ENCODE measurements around the gene TPD52L1.
A peak's percentile ranks its signal among the peaks of the same experiment; 100 is the strongest.

TPD52L1 gene

DNA sequence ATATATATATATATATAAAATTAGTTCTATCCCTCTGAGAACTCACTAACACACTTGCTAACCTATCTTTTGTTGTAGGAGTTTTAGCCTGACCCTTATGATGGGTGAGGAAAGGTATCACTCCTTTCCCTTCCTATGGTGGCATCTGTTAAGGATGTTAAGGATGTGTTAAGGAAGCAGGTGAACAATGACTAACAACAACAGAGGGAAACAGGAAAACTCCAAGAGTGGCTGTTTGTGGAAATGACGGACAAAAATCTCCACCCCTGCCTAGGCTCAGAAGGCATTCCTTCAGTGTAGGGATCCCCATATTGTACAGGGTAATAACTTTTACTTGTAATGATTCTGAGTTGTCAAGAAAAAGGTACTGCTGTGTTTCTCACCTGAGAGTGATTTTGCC lies 8.8 kb upstream of the TPD52L1 start:
- TF ChIP-seq, protein P1, sequence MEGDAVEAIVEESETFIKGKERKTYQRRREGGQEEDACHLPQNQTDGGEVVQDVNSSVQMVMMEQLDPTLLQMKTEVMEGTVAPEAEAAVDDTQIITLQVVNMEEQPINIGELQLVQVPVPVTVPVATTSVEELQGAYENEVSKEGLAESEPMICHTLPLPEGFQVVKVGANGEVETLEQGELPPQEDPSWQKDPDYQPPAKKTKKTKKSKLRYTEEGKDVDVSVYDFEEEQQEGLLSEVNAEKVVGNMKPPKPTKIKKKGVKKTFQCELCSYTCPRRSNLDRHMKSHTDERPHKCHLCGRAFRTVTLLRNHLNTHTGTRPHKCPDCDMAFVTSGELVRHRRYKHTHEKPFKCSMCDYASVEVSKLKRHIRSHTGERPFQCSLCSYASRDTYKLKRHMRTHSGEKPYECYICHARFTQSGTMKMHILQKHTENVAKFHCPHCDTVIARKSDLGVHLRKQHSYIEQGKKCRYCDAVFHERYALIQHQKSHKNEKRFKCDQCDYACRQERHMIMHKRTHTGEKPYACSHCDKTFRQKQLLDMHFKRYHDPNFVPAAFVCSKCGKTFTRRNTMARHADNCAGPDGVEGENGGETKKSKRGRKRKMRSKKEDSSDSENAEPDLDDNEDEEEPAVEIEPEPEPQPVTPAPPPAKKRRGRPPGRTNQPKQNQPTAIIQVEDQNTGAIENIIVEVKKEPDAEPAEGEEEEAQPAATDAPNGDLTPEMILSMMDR (IDR thresholded peaks at IDR 0.05): no peak
- no peak for DNase-seq
- Mint-ChIP-seq H3K9me3 (peaks cover 24% of the 10 kb centered on the region), H3K4me1 (no peaks in the 10 kb centered on the region), H3K36me3 (ENCODE audit: low read depth) (peaks cover 12% of the 10 kb centered on the region), H3K4me3 (no peak overlapping the region), H3K27me3 (ENCODE audit: low read depth, poor library complexity) (peaks cover 8% of the 10 kb centered on the region), H3K27ac (no peak overlapping the region)

DNA sequence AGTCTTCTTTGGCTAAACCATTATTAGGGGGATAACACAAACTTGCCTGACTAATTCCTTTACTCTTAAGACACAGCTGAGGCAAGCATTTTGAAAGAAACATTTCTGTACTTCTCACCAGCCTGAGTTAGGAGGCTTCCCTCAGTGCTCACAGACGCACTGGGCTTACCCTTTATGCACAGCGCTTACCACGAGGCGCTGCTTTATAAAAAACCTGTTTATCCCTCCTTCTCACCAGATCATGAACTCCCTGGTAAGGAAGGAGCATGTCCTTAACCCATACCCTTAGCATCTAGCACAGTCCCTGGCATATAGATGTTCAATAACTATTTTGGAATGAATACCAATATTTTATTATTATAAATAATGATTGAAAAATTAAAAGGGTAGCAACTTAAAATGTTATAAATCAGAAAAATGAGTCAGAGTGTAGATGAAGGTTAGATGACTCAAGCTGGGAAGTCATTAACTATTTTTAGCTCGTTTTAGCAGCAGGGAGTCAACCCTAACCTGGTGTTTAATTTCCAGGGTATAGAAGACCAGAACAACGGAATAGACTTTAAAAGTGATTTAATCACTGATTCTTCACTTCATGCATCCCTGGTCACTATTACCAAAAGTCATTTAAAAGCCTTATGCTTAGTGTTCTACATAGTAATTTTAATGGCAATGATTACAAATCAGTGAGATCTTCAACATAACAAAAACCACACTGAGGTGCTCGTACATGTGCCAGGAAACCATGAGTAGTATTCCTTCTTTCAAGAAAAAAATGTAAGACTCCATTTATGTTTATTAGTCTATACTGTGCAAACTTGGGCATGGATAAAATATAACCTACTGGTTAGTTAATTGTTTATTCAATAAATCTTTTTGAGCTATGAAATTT lies 4.1 kb upstream of the TPD52L1 start:
- Mint-ChIP-seq H3K36me3 (ENCODE audit: low read depth) (no peaks in the 10 kb centered on the region), H3K27ac (no peak overlapping the region)
- TF ChIP-seq, protein P1 (IDR thresholded peaks at IDR 0.05): no peak

DNA sequence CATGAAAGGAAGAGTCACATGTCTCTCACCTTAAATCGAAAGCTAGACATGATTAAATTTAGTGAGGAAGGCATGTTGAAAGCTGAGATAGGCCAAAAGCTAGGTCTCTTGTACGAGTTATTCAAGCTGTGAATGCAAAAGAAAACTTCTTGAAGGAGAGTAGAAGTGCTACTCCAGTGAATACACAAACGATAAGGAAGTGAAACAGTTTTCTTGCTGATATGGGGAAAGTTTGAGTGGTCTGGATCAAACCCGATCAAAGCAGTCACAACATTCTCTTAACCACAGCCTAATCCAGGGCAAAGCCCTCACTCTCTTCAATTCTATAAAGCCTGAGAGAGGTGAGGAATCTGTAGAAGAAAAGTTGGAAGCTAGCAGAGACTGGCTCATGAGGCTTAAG lies 1.9 kb upstream of the TPD52L1 start:
- H3K27ac Mint-ChIP-seq: no peak overlapping the region
- TF ChIP-seq, protein P1 (IDR thresholded peaks at IDR 0.05): no peak
- peaks cover 3% of the 10 kb centered on the region for H3K9me3 Mint-ChIP-seq
- H3K27me3 Mint-ChIP-seq (ENCODE audit: low read depth, poor library complexity): peaks cover 37% of the 10 kb centered on the region
- H3K36me3 Mint-ChIP-seq (ENCODE audit: low read depth): no peaks in the 10 kb centered on the region
- H3K4me1 Mint-ChIP-seq: no peaks in the 10 kb centered on the region
- H3K4me3 Mint-ChIP-seq: no peak overlapping the region
- no peak for DNase-seq

More for the DNA sequence above, 4.1 kb upstream of the TPD52L1 start:
- H3K9me3 Mint-ChIP-seq: peaks cover 4% of the 10 kb centered on the region
- H3K4me1 Mint-ChIP-seq: no peaks in the 10 kb centered on the region
- DNase-seq: no peak
- no peak overlapping the region for H3K4me3 Mint-ChIP-seq
- peaks cover 20% of the 10 kb centered on the region for H3K27me3 Mint-ChIP-seq (ENCODE audit: low read depth, poor library complexity)

DNA sequence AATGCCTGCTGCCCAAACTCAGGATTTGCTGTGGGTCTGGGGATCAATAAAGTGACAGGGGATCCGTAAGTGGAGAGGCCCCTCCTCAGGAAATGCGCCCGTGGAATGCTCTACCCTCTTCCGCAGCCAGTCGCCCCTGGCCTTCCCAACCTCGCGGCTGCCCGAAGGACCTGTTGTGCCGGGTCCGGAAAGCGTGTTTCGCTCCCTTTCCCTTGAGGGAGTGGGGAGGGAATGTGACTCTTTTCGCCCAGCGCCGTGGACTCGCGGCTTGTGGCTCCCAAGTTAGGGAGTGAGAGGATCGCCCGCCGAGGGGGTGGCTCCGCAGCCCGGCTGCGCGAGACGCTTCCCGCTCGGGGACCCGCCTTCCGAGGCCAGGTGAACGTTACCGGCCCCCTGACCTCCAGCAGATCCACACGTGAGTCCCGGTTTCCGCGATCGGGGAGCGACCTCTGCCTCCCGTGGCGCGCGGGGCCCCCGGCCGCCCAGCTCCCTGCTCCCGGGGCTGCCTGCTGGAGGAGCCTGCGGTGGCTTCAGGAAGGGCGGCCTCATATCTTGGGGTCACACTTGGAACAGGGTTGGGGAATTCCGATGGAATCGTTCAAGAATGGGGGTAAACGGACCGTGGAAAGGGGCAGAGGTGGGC lies 666 bp downstream of the TPD52L1 start:
- DNase-seq: peak; percentile 53
- TF ChIP-seq, protein P1 (IDR thresholded peaks at IDR 0.05): no peak
- peaks cover 43% of the 10 kb centered on the region for H3K27me3 Mint-ChIP-seq (ENCODE audit: low read depth, poor library complexity)
- peaks cover 5% of the 10 kb centered on the region for H3K36me3 Mint-ChIP-seq (ENCODE audit: low read depth)
- H3K9me3 Mint-ChIP-seq: peaks cover 5% of the 10 kb centered on the region
- H3K4me1 Mint-ChIP-seq: no peaks in the 10 kb centered on the region
- H3K4me3 Mint-ChIP-seq: peak overlapping the region; percentile 92
- H3K27ac Mint-ChIP-seq: no peak overlapping the region

DNA sequence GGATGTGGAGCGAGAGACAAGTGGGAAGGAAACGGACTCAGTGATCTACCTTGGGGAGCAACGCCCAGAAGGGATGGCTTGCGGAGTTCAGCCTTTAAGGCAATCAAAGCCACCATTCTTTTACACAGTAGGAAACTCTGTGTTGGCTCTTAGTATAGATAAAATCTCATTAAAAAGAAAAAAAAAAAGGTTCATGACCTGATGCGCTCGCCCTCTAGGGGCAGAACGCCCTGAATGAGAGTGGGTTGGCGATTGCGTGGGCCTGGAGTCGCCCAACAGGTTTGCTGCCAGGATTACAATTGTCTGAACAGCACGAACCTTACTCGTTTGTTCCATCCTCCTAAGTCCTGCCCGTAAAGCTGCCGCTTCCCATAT lies 1.2 kb downstream of the TPD52L1 start:
- Mint-ChIP-seq H3K27me3 (ENCODE audit: low read depth, poor library complexity) (peaks cover 43% of the 10 kb centered on the region), H3K36me3 (ENCODE audit: low read depth) (peaks cover 10% of the 10 kb centered on the region), H3K27ac (no peak overlapping the region), H3K4me3 (peak overlapping the region; percentile 92), H3K9me3 (peaks cover 10% of the 10 kb centered on the region), H3K4me1 (no peaks in the 10 kb centered on the region)
- peak; percentile 29 for DNase-seq
- TF ChIP-seq, protein P1 (IDR thresholded peaks at IDR 0.05): peak; percentile 45

Measured in nephron progenitor cell (in vitro differentiated cells).